Immature natural killer cell (primary cell): ENCODE measurements around the gene CACNG6. TPM values are rescaled to one million over a fixed set of nuclear protein-coding genes. Genes with fewer than 3 reads are reported as not detected.
"Not testable (repeated sequence)": the region's sequence is repeated elsewhere in the genome, so short reads cannot be mapped to it uniquely, and the experiment has no call there.

Source experiments
- DNase-seq, 3 donors: peaks; one replicate each; pipeline ENCODE4 v3.0.0; 2022; ENCODE audit warnings: mixed read lengths in 1 of 3
- H3K27ac Mint-ChIP-seq, 6 donors: one replicate each; pipeline ENCODE4 v1.8.0; 2020; ENCODE audit warnings: mixed read lengths in 6 of 6, mild to moderate bottlenecking in 5 of 6, inconsistent platforms in 4 of 6, moderate library complexity in 3 of 6
- H3K27me3 Mint-ChIP-seq, 3 donors: one replicate each; pipeline ENCODE4 v1.8.0; 2020 to 2021; ENCODE audit warnings: low read depth in 3 of 3, mild to moderate bottlenecking in 3 of 3, mixed read lengths in 3 of 3, moderate library complexity in 3 of 3, inconsistent platforms in 1 of 3
- H3K36me3 Mint-ChIP-seq, 3 donors: one replicate each; pipeline ENCODE4 v1.8.0; 2020; ENCODE audit warnings: mixed read lengths in 3 of 3, inconsistent platforms in 2 of 3, mild to moderate bottlenecking in 2 of 3
- H3K4me1 Mint-ChIP-seq, 2 donors: one replicate each; pipeline ENCODE4 v1.8.0; 2020; ENCODE audit warnings: inconsistent platforms in 2 of 2, mild to moderate bottlenecking in 2 of 2, mixed read lengths in 2 of 2, moderate library complexity in 1 of 2
- H3K4me3 Mint-ChIP-seq, 5 donors: one replicate each; pipeline ENCODE4 v1.8.0; 2020; ENCODE audit warnings: mild to moderate bottlenecking in 5 of 5, mixed read lengths in 5 of 5, inconsistent platforms in 3 of 5, moderate library complexity in 3 of 5
- H3K9me3 Mint-ChIP-seq, 6 donors: one replicate each; pipeline ENCODE4 v1.8.0; 2020; ENCODE audit warnings: mild to moderate bottlenecking in 6 of 6, mixed read lengths in 6 of 6, inconsistent platforms in 4 of 6, moderate library complexity in 3 of 6
- polyA plus RNA-seq, 3 donors: library from polyadenylated mRNA; unstranded; fragments of 300-500 nt; fragmentation: Illumina TruSeq; gene quantifications; one replicate each; pipeline ENCODE4 v1.2.3, GENCODE V29; 2021

The CACNG6 gene
- not detected for polyA plus RNA-seq

GRCh38 chr19:53991224-53992113, at the start of gene CACNG6:
Gene CACNG6 (plus strand): TSS chr19:53991637. CDS start chr19:53992878, 1,241 bp downstream.
- peak within 1 kb of the TSS in 4 of 5 donors; percentile 10 to 47 (median 19) for H3K4me3 Mint-ChIP-seq
- peaks cover 0 to 5% of the 10 kb centered on the region in 2 donors for H3K4me1 Mint-ChIP-seq
- no peaks in the 10 kb centered on the region for H3K36me3 Mint-ChIP-seq
- peaks cover 2 to 27% (median 20%) of the 10 kb centered on the region in 3 donors for H3K27me3 Mint-ChIP-seq
- H3K9me3 Mint-ChIP-seq: peaks cover 0 to 2% (median 0%) of the 10 kb centered on the region in 6 donors
- no peak for DNase-seq
- H3K27ac Mint-ChIP-seq: no peak within 1 kb of the TSS

GRCh38 chr19:53942001-53942786, 49.2 kb upstream of the CACNG6 start:
- Mint-ChIP-seq H3K9me3 (peaks cover 0 to 2% (median 0%) of the 10 kb centered on the region in 6 donors), H3K27me3 (peaks cover 2 to 21% (median 11%) of the 10 kb centered on the region in 3 donors), H3K27ac (no peak overlapping the region), H3K4me1 (no peaks in the 10 kb centered on the region), H3K4me3 (no peak overlapping the region), H3K36me3 (no peaks in the 10 kb centered on the region)
- DNase-seq: peak in 1 of 3 donors; percentile 1

GRCh38 chr19:53944416-53944815, 47.0 kb upstream of the CACNG6 start:
- no peak for DNase-seq
- no peaks in the 10 kb centered on the region for H3K4me1 Mint-ChIP-seq
- H3K9me3 Mint-ChIP-seq: peaks cover 0 to 2% (median 0%) of the 10 kb centered on the region in 6 donors
- H3K27ac Mint-ChIP-seq: no peak overlapping the region
- peaks cover 5 to 21% (median 11%) of the 10 kb centered on the region in 3 donors for H3K27me3 Mint-ChIP-seq
- H3K36me3 Mint-ChIP-seq: no peaks in the 10 kb centered on the region
- no peak overlapping the region for H3K4me3 Mint-ChIP-seq

GRCh38 chr19:53944933-53945332, 46.5 kb upstream of the CACNG6 start:
- Mint-ChIP-seq H3K4me1 (no peaks in the 10 kb centered on the region), H3K4me3 (no peak overlapping the region), H3K27ac (no peak overlapping the region), H3K27me3 (peaks cover 5 to 21% (median 11%) of the 10 kb centered on the region in 3 donors), H3K9me3 (peaks cover 0 to 2% (median 0%) of the 10 kb centered on the region in 6 donors), H3K36me3 (no peaks in the 10 kb centered on the region)
- DNase-seq: no peak

- Mint-ChIP-seq H3K4me1 (no peaks in the 10 kb centered on the region), H3K27ac (no peak overlapping the region), H3K9me3 (peaks cover 0 to 2% (median 0%) of the 10 kb centered on the region in 6 donors), H3K36me3 (no peaks in the 10 kb centered on the region), H3K4me3 (no peak overlapping the region), H3K27me3 (peaks cover 3 to 18% (median 11%) of the 10 kb centered on the region in 3 donors)
- DNase-seq: no peak
Measured at GRCh38 chr19:53945441-53945840, 46.0 kb upstream of the CACNG6 start.

- H3K9me3 Mint-ChIP-seq: peaks cover 0 to 2% (median 0%) of the 10 kb centered on the region in 6 donors
- H3K36me3 Mint-ChIP-seq: no peaks in the 10 kb centered on the region
- H3K27me3 Mint-ChIP-seq: peaks cover 3 to 17% (median 11%) of the 10 kb centered on the region in 3 donors
Measured at GRCh38 chr19:53945998-53946397, 45.4 kb upstream of the CACNG6 start.

GRCh38 chr19:53947624-53948023, 43.8 kb upstream of the CACNG6 start:
- no peak for DNase-seq
- Mint-ChIP-seq H3K4me1 (no peaks in the 10 kb centered on the region), H3K9me3 (peaks cover 0 to 2% (median 0%) of the 10 kb centered on the region in 6 donors), H3K36me3 (no peaks in the 10 kb centered on the region), H3K4me3 (no peak overlapping the region), H3K27ac (no peak overlapping the region), H3K27me3 (peaks cover 3 to 13% (median 6%) of the 10 kb centered on the region in 3 donors)

More at GRCh38 chr19:53945998-53946397, 45.4 kb upstream of the CACNG6 start:
- Mint-ChIP-seq H3K4me1 (no peaks in the 10 kb centered on the region), H3K27ac (no peak overlapping the region), H3K4me3 (no peak overlapping the region)
- no peak for DNase-seq

GRCh38 chr19:53948611-53949010, 42.8 kb upstream of the CACNG6 start:
- not testable (repeated sequence) for H3K4me1 Mint-ChIP-seq

GRCh38 chr19:53951436-53951835, 40.0 kb upstream of the CACNG6 start:
- no peak overlapping the region for H3K4me3 Mint-ChIP-seq
- no peaks in the 10 kb centered on the region for H3K36me3 Mint-ChIP-seq
- DNase-seq: no peak
- no peaks in the 10 kb centered on the region for H3K4me1 Mint-ChIP-seq
- H3K27me3 Mint-ChIP-seq: peaks cover 0 to 8% (median 5%) of the 10 kb centered on the region in 3 donors
- no peaks in the 10 kb centered on the region for H3K9me3 Mint-ChIP-seq
- H3K27ac Mint-ChIP-seq: no peak overlapping the region

More at GRCh38 chr19:53948611-53949010, 42.8 kb upstream of the CACNG6 start:
- H3K4me3 Mint-ChIP-seq, DNase-seq, H3K27ac Mint-ChIP-seq, H3K36me3 Mint-ChIP-seq, H3K9me3 Mint-ChIP-seq, H3K27me3 Mint-ChIP-seq: not testable (repeated sequence)

- no peak overlapping the region for H3K4me3 Mint-ChIP-seq
- H3K36me3 Mint-ChIP-seq: no peaks in the 10 kb centered on the region
- H3K4me1 Mint-ChIP-seq: no peaks in the 10 kb centered on the region
- no peak for DNase-seq
- peaks cover 0 to 8% (median 5%) of the 10 kb centered on the region in 3 donors for H3K27me3 Mint-ChIP-seq
- H3K27ac Mint-ChIP-seq: no peak overlapping the region
- no peaks in the 10 kb centered on the region for H3K9me3 Mint-ChIP-seq
Measured at GRCh38 chr19:53951947-53952346, 39.5 kb upstream of the CACNG6 start.

- Mint-ChIP-seq H3K9me3 (no peaks in the 10 kb centered on the region), H3K4me3 (no peak overlapping the region), H3K4me1 (no peaks in the 10 kb centered on the region), H3K27ac (no peak overlapping the region), H3K27me3 (peaks cover 6 to 14% (median 10%) of the 10 kb centered on the region in 3 donors), H3K36me3 (no peaks in the 10 kb centered on the region)
- no peak for DNase-seq
Measured at GRCh38 chr19:53953383-53953782, 38.1 kb upstream of the CACNG6 start.

GRCh38 chr19:53957448-53958167, 33.8 kb upstream of the CACNG6 start:
- H3K4me1 Mint-ChIP-seq: no peaks in the 10 kb centered on the region
- DNase-seq: no peak
- no peak overlapping the region for H3K27ac Mint-ChIP-seq
- H3K27me3 Mint-ChIP-seq: peaks cover 25 to 41% (median 27%) of the 10 kb centered on the region in 3 donors
- H3K36me3 Mint-ChIP-seq: peaks cover 0 to 4% (median 0%) of the 10 kb centered on the region in 3 donors
- peak overlapping the region in 1 of 5 donors; percentile 51 for H3K4me3 Mint-ChIP-seq
- H3K9me3 Mint-ChIP-seq: peaks cover 0 to 2% (median 0%) of the 10 kb centered on the region in 6 donors

GRCh38 chr19:53958168-53958571, 33.3 kb upstream of the CACNG6 start:
- Mint-ChIP-seq H3K4me1 (no peaks in the 10 kb centered on the region), H3K27me3 (peaks cover 25 to 41% (median 27%) of the 10 kb centered on the region in 3 donors), H3K4me3 (no peak overlapping the region), H3K27ac (no peak overlapping the region), H3K36me3 (peaks cover 0 to 4% (median 0%) of the 10 kb centered on the region in 3 donors), H3K9me3 (peaks cover 0 to 2% (median 0%) of the 10 kb centered on the region in 6 donors)
- no peak for DNase-seq
